Measurements from ENCODE around the gene ZNF497. TPM values are rescaled to one million over a fixed set of nuclear protein-coding genes. Genes with fewer than 3 reads are reported as not detected.

The ZNF497 gene
- total and polyA plus RNA-seq, 9 of the 15 experiments (the other 6 are each of a cell fraction or from before 2014, with no cell fraction given) = 0.06 to 0.98 (median 0.44) TPM; not detected in 1

GRCh38 chr19:58400916-58401839 lies 38.6 kb upstream of the ZNF497 start (continued):
- TF ChIP-seq TCFL5 (CRISPR knock-in tag; conservative IDR thresholded peaks at IDR 0.05) = no peak
- TF ChIP-seq ZNF518B (CRISPR knock-in tag; IDR thresholded peaks at IDR 0.05) = no peak
- peak; percentile 62; the same call in 1 of the 2 replicates for TF ChIP-seq THRB (CRISPR knock-in tag; conservative IDR thresholded peaks at IDR 0.05)
- TF ChIP-seq BMI1 (IDR thresholded peaks at IDR 0.05; ENCODE audit: low read length) = peak; percentile 99
- peak; percentile 59 for TF ChIP-seq SP2 (IDR thresholded peaks at IDR 0.05; ENCODE audit: extremely low read depth, low read depth, low read length, poor library complexity, severe bottlenecking)
- TF ChIP-seq EP300 (IDR thresholded peaks at IDR 0.05; ENCODE audit: low read length) = no peak
- TF ChIP-seq GATAD2B (IDR thresholded peaks at IDR 0.05; ENCODE audit: borderline replicate concordance) = no peak
- no peak for TF ChIP-seq SNAPC5 (CRISPR knock-in tag; IDR thresholded peaks at IDR 0.05)
- TF ChIP-seq BHLHE40 (IDR thresholded peaks at IDR 0.05; ENCODE audit: low read length) = peak; percentile 80
- no peak for TF ChIP-seq SREBF2 (CRISPR knock-in tag; IDR thresholded peaks at IDR 0.05)
- TF ChIP-seq ARHGAP35 (IDR thresholded peaks at IDR 0.05; ENCODE audit: partially characterized antibody) = no peak
- TF ChIP-seq ZNF407 (IDR thresholded peaks at IDR 0.05; ENCODE audit: low read depth) = no peak

Measured in K562 (cell line).